Measurements from ENCODE around the gene KLF1.

GRCh38 chr19:12840091-12841079 is 46.6 kb downstream of the KLF1 start:
- TF ChIP-seq CTCF (CRISPR knock-in tag; IDR thresholded peaks at IDR 0.05) (no peak), HMGXB4 (CRISPR knock-in tag; IDR thresholded peaks at IDR 0.05; ENCODE audit: borderline replicate concordance in 1 of 2, low read depth in 1 of 2) (no peak), ETS1 (CRISPR knock-in tag; IDR thresholded peaks at IDR 0.05) (no peak), CC2D1A (CRISPR knock-in tag; IDR thresholded peaks at IDR 0.05) (no peak), ZNF563 (CRISPR knock-in tag; IDR thresholded peaks at IDR 0.05) (no peak), EP300 (IDR thresholded peaks at IDR 0.05; ENCODE audit: low read depth in 2 of 2, low read length in 2 of 2) (no peak), EP300 (CRISPR knock-in tag; IDR thresholded peaks at IDR 0.05; ENCODE audit: borderline replicate concordance) (no peak), ZNF484 (CRISPR knock-in tag; IDR thresholded peaks at IDR 0.05; ENCODE audit: borderline replicate concordance, low read depth) (no peak), TEAD2 (CRISPR knock-in tag; IDR thresholded peaks at IDR 0.05) (no peak), ZNF614 (CRISPR knock-in tag; IDR thresholded peaks at IDR 0.05; ENCODE audit: borderline replicate concordance) (no peak), CERS6 (CRISPR knock-in tag; IDR thresholded peaks at IDR 0.05) (no peak), FOXK2 (IDR thresholded peaks at IDR 0.05) (no peak), PBX2 (CRISPR knock-in tag; IDR thresholded peaks at IDR 0.05) (no peak), RFX5 (IDR thresholded peaks at IDR 0.05; ENCODE audit: low read depth, low read length) (no peak), REST (IDR thresholded peaks at IDR 0.05; ENCODE audit: borderline replicate concordance in 1 of 2, low read depth in 1 of 2, low read length in 2 of 2) (no peak)
